ENCODE results near the gene CREB3L1. TPM values are rescaled to one million over a fixed set of nuclear protein-coding genes. Genes with fewer than 3 reads are reported as not detected.

CREB3L1 gene
- total and polyA plus RNA-seq, 2 of the 13 experiments (the other 11 are each of a cell fraction or from before 2014, with no cell fraction given), result not detected

GRCh38 chr11:46254133-46254491 lies 23.4 kb upstream of the CREB3L1 start (continued):
- TF ChIP-seq, protein P1, sequence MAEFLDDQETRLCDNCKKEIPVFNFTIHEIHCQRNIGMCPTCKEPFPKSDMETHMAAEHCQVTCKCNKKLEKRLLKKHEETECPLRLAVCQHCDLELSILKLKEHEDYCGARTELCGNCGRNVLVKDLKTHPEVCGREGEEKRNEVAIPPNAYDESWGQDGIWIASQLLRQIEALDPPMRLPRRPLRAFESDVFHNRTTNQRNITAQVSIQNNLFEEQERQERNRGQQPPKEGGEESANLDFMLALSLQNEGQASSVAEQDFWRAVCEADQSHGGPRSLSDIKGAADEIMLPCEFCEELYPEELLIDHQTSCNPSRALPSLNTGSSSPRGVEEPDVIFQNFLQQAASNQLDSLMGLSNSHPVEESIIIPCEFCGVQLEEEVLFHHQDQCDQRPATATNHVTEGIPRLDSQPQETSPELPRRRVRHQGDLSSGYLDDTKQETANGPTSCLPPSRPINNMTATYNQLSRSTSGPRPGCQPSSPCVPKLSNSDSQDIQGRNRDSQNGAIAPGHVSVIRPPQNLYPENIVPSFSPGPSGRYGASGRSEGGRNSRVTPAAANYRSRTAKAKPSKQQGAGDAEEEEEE (CRISPR knock-in tag; IDR thresholded peaks at IDR 0.05; ENCODE audit: borderline replicate concordance), result no peak
- TF ChIP-seq ZNF354B (CRISPR knock-in tag; IDR thresholded peaks at IDR 0.05), result no peak
- no peak for TF ChIP-seq E2F5 (CRISPR knock-in tag; conservative IDR thresholded peaks at IDR 0.05)
- no peak for TF ChIP-seq KLF12 (CRISPR knock-in tag; IDR thresholded peaks at IDR 0.05; ENCODE audit: borderline replicate concordance)
- TF ChIP-seq, protein P2, sequence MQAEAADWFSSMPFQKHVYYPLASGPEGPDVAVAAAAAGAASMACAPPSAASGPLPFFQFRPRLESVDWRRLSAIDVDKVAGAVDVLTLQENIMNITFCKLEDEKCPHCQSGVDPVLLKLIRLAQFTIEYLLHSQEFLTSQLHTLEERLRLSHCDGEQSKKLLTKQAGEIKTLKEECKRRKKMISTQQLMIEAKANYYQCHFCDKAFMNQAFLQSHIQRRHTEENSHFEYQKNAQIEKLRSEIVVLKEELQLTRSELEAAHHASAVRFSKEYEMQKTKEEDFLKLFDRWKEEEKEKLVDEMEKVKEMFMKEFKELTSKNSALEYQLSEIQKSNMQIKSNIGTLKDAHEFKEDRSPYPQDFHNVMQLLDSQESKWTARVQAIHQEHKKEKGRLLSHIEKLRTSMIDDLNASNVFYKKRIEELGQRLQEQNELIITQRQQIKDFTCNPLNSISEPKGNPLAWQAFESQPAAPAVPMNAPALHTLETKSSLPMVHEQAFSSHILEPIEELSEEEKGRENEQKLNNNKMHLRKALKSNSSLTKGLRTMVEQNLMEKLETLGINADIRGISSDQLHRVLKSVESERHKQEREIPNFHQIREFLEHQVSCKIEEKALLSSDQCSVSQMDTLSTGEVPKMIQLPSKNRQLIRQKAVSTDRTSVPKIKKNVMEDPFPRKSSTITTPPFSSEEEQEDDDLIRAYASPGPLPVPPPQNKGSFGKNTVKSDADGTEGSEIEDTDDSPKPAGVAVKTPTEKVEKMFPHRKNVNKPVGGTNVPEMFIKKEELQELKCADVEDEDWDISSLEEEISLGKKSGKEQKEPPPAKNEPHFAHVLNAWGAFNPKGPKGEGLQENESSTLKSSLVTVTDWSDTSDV (CRISPR knock-in tag; IDR thresholded peaks at IDR 0.05), result 0 out of 2 replicates have a peak, but pooled peaks have one; percentile 39
- no peak for TF ChIP-seq MTF2 (CRISPR knock-in tag; IDR thresholded peaks at IDR 0.05; ENCODE audit: borderline replicate concordance)
- no peak for TF ChIP-seq FOXA1 (IDR thresholded peaks at IDR 0.05)
- TF ChIP-seq FOXA1 (CRISPR knock-in tag; IDR thresholded peaks at IDR 0.05), result peak; percentile 85
- TF ChIP-seq MXD3 (CRISPR knock-in tag; IDR thresholded peaks at IDR 0.05), result no peak
- peak; percentile 55; the same call in 1 of the 2 replicates for TF ChIP-seq KDM6A (CRISPR knock-in tag; IDR thresholded peaks at IDR 0.05; ENCODE audit: low read depth)
- TF ChIP-seq, protein P3, sequence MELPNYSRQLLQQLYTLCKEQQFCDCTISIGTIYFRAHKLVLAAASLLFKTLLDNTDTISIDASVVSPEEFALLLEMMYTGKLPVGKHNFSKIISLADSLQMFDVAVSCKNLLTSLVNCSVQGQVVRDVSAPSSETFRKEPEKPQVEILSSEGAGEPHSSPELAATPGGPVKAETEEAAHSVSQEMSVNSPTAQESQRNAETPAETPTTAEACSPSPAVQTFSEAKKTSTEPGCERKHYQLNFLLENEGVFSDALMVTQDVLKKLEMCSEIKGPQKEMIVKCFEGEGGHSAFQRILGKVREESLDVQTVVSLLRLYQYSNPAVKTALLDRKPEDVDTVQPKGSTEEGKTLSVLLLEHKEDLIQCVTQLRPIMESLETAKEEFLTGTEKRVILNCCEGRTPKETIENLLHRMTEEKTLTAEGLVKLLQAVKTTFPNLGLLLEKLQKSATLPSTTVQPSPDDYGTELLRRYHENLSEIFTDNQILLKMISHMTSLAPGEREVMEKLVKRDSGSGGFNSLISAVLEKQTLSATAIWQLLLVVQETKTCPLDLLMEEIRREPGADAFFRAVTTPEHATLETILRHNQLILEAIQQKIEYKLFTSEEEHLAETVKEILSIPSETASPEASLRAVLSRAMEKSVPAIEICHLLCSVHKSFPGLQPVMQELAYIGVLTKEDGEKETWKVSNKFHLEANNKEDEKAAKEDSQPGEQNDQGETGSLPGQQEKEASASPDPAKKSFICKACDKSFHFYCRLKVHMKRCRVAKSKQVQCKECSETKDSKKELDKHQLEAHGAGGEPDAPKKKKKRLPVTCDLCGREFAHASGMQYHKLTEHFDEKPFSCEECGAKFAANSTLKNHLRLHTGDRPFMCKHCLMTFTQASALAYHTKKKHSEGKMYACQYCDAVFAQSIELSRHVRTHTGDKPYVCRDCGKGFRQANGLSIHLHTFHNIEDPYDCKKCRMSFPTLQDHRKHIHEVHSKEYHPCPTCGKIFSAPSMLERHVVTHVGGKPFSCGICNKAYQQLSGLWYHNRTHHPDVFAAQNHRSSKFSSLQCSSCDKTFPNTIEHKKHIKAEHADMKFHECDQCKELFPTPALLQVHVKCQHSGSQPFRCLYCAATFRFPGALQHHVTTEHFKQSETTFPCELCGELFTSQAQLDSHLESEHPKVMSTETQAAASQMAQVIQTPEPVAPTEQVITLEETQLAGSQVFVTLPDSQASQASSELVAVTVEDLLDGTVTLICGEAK (IDR thresholded peaks at IDR 0.05), result no peak
- TF ChIP-seq, protein P3 (CRISPR knock-in tag; IDR thresholded peaks at IDR 0.05), result peak; percentile 50; the same call in 1 of the 2 replicates
- no peak for TF ChIP-seq HNRNPK (IDR thresholded peaks at IDR 0.05; ENCODE audit: low read depth, low read length, poor library complexity, severe bottlenecking)
- TF ChIP-seq FOXM1 (CRISPR knock-in tag; IDR thresholded peaks at IDR 0.05), result no peak
- TF ChIP-seq ZNF75D (CRISPR knock-in tag; IDR thresholded peaks at IDR 0.05; ENCODE audit: borderline replicate concordance), result no peak
- TF ChIP-seq SMC3 (IDR thresholded peaks at IDR 0.05; ENCODE audit: low read length), result no peak
- peak; percentile 83 for TF ChIP-seq HNF4A (CRISPR knock-in tag; IDR thresholded peaks at IDR 0.05)
